K562 (cell line): ENCODE data around the gene MSANTD1. TPM values are rescaled to one million over a fixed set of nuclear protein-coding genes. Genes with fewer than 3 reads are reported as not detected.

Source experiments
- ATAC-seq: fragments of 200-7000 bp; cut with Tn5 transposase; 3 replicates; pipeline ENCODE4 v1.9.1; 2020; ENCODE audit warnings: moderate library complexity
- BruUV-seq: library from RNA; stranded (reverse); fragments of 400-500 nt; replicated peaks from 2 replicates; lab custom pipeline; 2021; lab: Mats Ljungman, UMichigan
- CTCF ChIA-PET: fragments of 300-600 bp; formaldehyde crosslinking; extraction: SDS; loops from one replicate; lab custom pipeline; 2021; ENCODE audit warnings: low intra/inter-chr PET ratio; lab: Yijun Ruan, JAX
- POLR2A ChIA-PET: fragments of 300-600, 350-650 bp; sonication (Branson Sonifier 250); formaldehyde crosslinking; extraction: SDS; loops from one replicate; lab custom pipeline; 2021; ENCODE audit warnings: antibody characterized with exemption, inconsistent platforms; lab: Yijun Ruan, JAX
- DNase-seq, 4 experiments: peaks; one replicate each; pipeline versions ENCODE4 v3.0.0 to v3.0.0-alpha.2; 2011 to 2018; ENCODE audit warnings: low spot score in 3 of 4, mixed read lengths in 3 of 4; ENCODE audit errors: extremely low read depth in 1 of 4
- FAIRE-seq: peaks from 2 replicates; lab custom pipeline; 2011; peaks lifted over from hg19 to GRCh38; lab: Jason Lieb, UNC
- H2AFZ ChIP-seq: 2 replicates; pipeline ENCODE4 v1.6.0; 2011; ENCODE audit warnings: low read depth, low read length, control low read depth, inconsistent platforms
- H3K27ac ChIP-seq: fragments of 200-600 bp; 3 replicates; pipeline ENCODE4 v1.8.0; 2011; ENCODE audit warnings: low read depth, mild to moderate bottlenecking, control low read depth, inconsistent platforms, low read length, moderate library complexity, mixed read lengths; ENCODE audit errors: extremely low read depth
- H3K27me3 ChIP-seq, 2 experiments: fragments of 300-600 bp in 1 of 2; 2 replicates in 1 of 2; 3 replicates in 1 of 2; pipeline versions ENCODE4 v1.6.0 to v1.8.0; 2011; ENCODE audit warnings: inconsistent platforms in 2 of 2, low read length in 2 of 2, mild to moderate bottlenecking in 1 of 2, mixed read lengths in 1 of 2, moderate library complexity in 1 of 2; ENCODE audit not compliant: control insufficient read depth in 2 of 2, insufficient read depth in 2 of 2
- H3K36me3 ChIP-seq: fragments of 300-600 bp; 3 replicates; pipeline ENCODE4 v1.8.0; 2011; ENCODE audit warnings: mild to moderate bottlenecking, low read length, inconsistent platforms; ENCODE audit not compliant: control insufficient read depth, insufficient read depth
- H3K4me1 ChIP-seq, 2 experiments: fragments of 200-600 bp in 1 of 2; replicated peaks in 1 of 2; 2 replicates in 1 of 2; 3 replicates in 1 of 2; pipeline versions ENCODE4 v1.5.1 to v1.8.0; 2011; ENCODE audit warnings: inconsistent platforms in 2 of 2, low read length in 2 of 2, mild to moderate bottlenecking in 1 of 2, mixed read lengths in 1 of 2, moderate library complexity in 1 of 2; ENCODE audit not compliant: control insufficient read depth in 2 of 2, insufficient read depth in 2 of 2
- H3K4me2 ChIP-seq: 2 replicates; pipeline ENCODE4 v1.6.1; 2011; ENCODE audit warnings: low read length, control low read depth, inconsistent platforms, mixed read lengths; ENCODE audit not compliant: insufficient read depth
- H3K4me3 ChIP-seq: fragments of 200-600 bp; sonication (generic), shearing (Covaris generic); 2 replicates; pipeline ENCODE4 v1.5.1; 2016; ENCODE audit warnings: control low read depth, inconsistent platforms
- H3K79me2 ChIP-seq: fragments of 200-600 bp; 3 replicates; pipeline ENCODE4 v1.8.0; 2011; ENCODE audit warnings: low read length, inconsistent platforms; ENCODE audit not compliant: control insufficient read depth, insufficient read depth
- H3K9ac ChIP-seq, 2 experiments: 2 replicates each; pipeline versions ENCODE4 v1.6.0 to v1.6.1; 2011; ENCODE audit warnings: low read depth in 2 of 2, low read length in 2 of 2, control low read depth in 1 of 2, inconsistent platforms in 1 of 2, mild to moderate bottlenecking in 1 of 2, mixed read lengths in 1 of 2; ENCODE audit not compliant: insufficient read depth in 1 of 2
- H3K9me1 ChIP-seq: one replicate; pipeline ENCODE4 v1.6.0; 2011; ENCODE audit warnings: inconsistent platforms, mild to moderate bottlenecking, low read length, moderate library complexity; ENCODE audit not compliant: control insufficient read depth, insufficient read depth
- H3K9me3 ChIP-seq: replicated peaks from 2 replicates; pipeline ENCODE4 v1.5.1; 2011; ENCODE audit warnings: low read depth, low read length, inconsistent platforms; ENCODE audit not compliant: control insufficient read depth, insufficient read depth
- H4K20me1 ChIP-seq: replicated peaks from 2 replicates; pipeline ENCODE4 v1.6.1; 2011; ENCODE audit warnings: low read length, inconsistent platforms, mixed read lengths; ENCODE audit not compliant: control insufficient read depth, insufficient read depth
- BCL6 ChIP-seq: fragments of 250-450 bp; sonication (Bioruptor Pico); IDR thresholded peaks from 2 replicates; pipeline ENCODE4 v1.4.0; 2020
- DMBX1 ChIP-seq: fragments of 250-450 bp; sonication (Bioruptor Pico); IDR thresholded peaks from 2 replicates; pipeline ENCODE4 v1.8.0; 2022; ENCODE audit warnings: inconsistent platforms, mild to moderate bottlenecking, moderate library complexity, borderline replicate concordance
- EHMT2 ChIP-seq: fragments of 450-650 bp; IDR thresholded peaks from 2 replicates; pipeline ENCODE4 v1.6.1; 2018; ENCODE audit warnings: antibody characterized with exemption
- MTA2 ChIP-seq: fragments of 450-650 bp; IDR thresholded peaks from 2 replicates; pipeline ENCODE4 v1.6.1; 2016; ENCODE audit warnings: low read depth
- POU5F1 ChIP-seq: fragments of 150-350 bp; IDR thresholded peaks from 2 replicates; pipeline ENCODE4 v1.6.1; 2014; ENCODE audit warnings: borderline replicate concordance, low read length, low read depth, mild to moderate bottlenecking; ENCODE audit not compliant: partially characterized antibody
- SMAD2 ChIP-seq: fragments of 150-350 bp; IDR thresholded peaks from 2 replicates; pipeline ENCODE4 v1.6.1; 2014; ENCODE audit warnings: low read depth, mild to moderate bottlenecking, low read length
- SPI1 ChIP-seq: IDR thresholded peaks from 2 replicates; pipeline ENCODE4 v1.6.1; 2011; ENCODE audit warnings: low read depth, low read length, control low read depth, borderline replicate concordance
- SRSF3 ChIP-seq: fragments of 200-400 bp; formaldehyde crosslinking; IDR thresholded peaks from 2 replicates; pipeline ENCODE4 v1.6.1; 2016; ENCODE audit warnings: mild to moderate bottlenecking, low read length, moderate library complexity; ENCODE audit not compliant: insufficient read depth
- TAF1 ChIP-seq: IDR thresholded peaks from 2 replicates; pipeline ENCODE4 v1.6.1; 2011; ENCODE audit warnings: mild to moderate bottlenecking, low read length, moderate library complexity; ENCODE audit not compliant: insufficient read depth, control insufficient read depth, severe bottlenecking; ENCODE audit errors: extremely low read depth
- ZNF124 ChIP-seq: sonication (generic); formaldehyde crosslinking; IDR thresholded peaks from 2 replicates; pipeline ENCODE4 v1.8.1; 2022; ENCODE audit warnings: missing genetic modification reagents
- ZNF140 ChIP-seq: fragments of 250-450 bp; sonication (Bioruptor Pico); IDR thresholded peaks from 2 replicates; pipeline ENCODE4 v1.8.0; 2021; ENCODE audit warnings: moderate library complexity, mild to moderate bottlenecking, inconsistent platforms
- ZNF282 ChIP-seq: sonication (generic); formaldehyde crosslinking; IDR thresholded peaks from 2 replicates; pipeline ENCODE4 v1.8.1; 2023; ENCODE audit warnings: missing genetic modification reagents
- ZNF316 ChIP-seq: fragments of 450-650 bp; IDR thresholded peaks from 2 replicates; pipeline ENCODE4 v1.6.1; 2016
- WGBS: fragments of 100-300 bp; shearing (Covaris generic); methylation state at CpG from one replicate; pipeline ENCODE4 v1.1.6; 2016; ENCODE audit warnings: low coverage, mixed read lengths; ENCODE audit not compliant: insufficient coverage; ENCODE audit errors: missing lambda C conversion rate; 5-methylcytosine and 5-hydroxymethylcytosine counted together
- in situ Hi-C: fragments of 300-500 bp; cut with MboI; formaldehyde crosslinking; loops from 4 replicates; pipeline ENCODE4 v1.15.0; 2018; ENCODE audit warnings: inconsistent platforms, mixed read lengths
- intact Hi-C: fragments of 100-400 bp; cut with micrococcal nuclease; formaldehyde crosslinking; loops from 2 replicates; pipeline ENCODE4 v1.14.2; 2022
- polyA plus RNA-seq, 8 experiments: library from polyadenylated mRNA; depleted of rRNA in 4 of 8; stranded (reverse) in 5 of 8; unstranded in 3 of 8; fragments of >200 nt; fragmentation: Nextera tagmentation in 2 of 8; fragmentation: Illumina TruSeq in 1 of 8; extraction: Ambion mirVana in 2 of 8; extraction: Trizol in 1 of 8; gene quantifications; 2 replicates each; pipeline versions ENCODE4 v1.2.1 to v1.2.3, GENCODE V29; 2011 to 2014; ENCODE audit warnings: inconsistent platforms in 1 of 8, missing spikeins in 1 of 8
- total RNA-seq, 7 experiments: library from RNA; depleted of rRNA in 6 of 7; stranded (reverse); fragments of >200 nt in 6 of 7; fragmentation: Illumina TruSeq in 2 of 7; extraction: Trizol in 2 of 7; gene quantifications; 2 replicates each; pipeline versions ENCODE4 v1.2.1 to v1.2.3, GENCODE V29; 2011 to 2021; ENCODE audit warnings: low replicate concordance in 1 of 7
- TF ChIP-seq, protein P1 (sequence below): sonication (generic); formaldehyde crosslinking; IDR thresholded peaks from 2 replicates; pipeline ENCODE4 v1.8.0; 2023; ENCODE audit warnings: missing genetic modification reagents, mild to moderate bottlenecking, borderline replicate concordance

The MSANTD1 gene
- total and polyA plus RNA-seq, 9 of the 15 experiments (the other 6 are each of a cell fraction or from before 2014, with no cell fraction given) = 0.04 to 0.09 (median 0.07) TPM; not detected in 6

DNA sequence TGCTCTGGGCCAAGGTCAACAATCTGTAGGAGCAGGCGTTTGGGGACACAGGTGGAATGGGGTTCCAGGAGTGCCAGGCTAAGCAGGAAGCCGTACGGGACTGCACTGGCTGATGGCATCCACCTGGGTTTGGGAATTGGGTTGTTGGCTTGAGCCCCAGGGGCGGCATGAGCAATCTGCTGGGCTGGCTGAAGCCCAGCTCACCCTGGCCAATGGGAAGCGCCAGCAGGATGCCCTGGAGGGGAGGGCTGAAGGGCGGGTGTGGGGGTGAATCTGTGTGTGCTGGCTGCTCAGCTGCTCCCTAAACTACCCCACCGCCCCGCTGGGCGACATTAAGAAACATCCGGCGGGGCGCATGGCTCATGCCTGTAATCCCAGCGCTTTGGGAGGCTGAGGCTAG, 35.0 kb downstream of the MSANTD1 start:
- CTCF ChIA-PET = no interaction called here
- Histone ChIP-seq H3K4me3 (no peak overlapping the region), H3K4me2 (no peak overlapping the region), H3K4me1 (peaks cover 0 to 16% of the 10 kb centered on the region in 2 experiments; a peak in 1 of 5 replicates), H3K79me2 (no peaks in the 10 kb centered on the region), H3K27ac (no peak overlapping the region), H3K36me3 (no peaks in the 10 kb centered on the region), H3K27me3 (peaks cover 59 to 71% of the 10 kb centered on the region in 2 experiments), H3K9me3 (no peaks in the 10 kb centered on the region), H3K9ac (no peak overlapping the region), H4K20me1 (no peaks in the 10 kb centered on the region; the same call in none of the 2 replicates), H2AFZ (no peak overlapping the region), H3K9me1 (no peaks in the 10 kb centered on the region)
- WGBS = 14% methylated on average over 13 of the region's 13 CpGs
- POLR2A ChIA-PET = interaction anchor here (0.7 kb wide), 1 partner anchor 22 kb away, joined by 3 read pairs; no protein-coding TSS in a partner anchor
- intact Hi-C loops = no loop called here
- in situ Hi-C loops = no loop called here
- no TSS peak for BruUV-seq
- FAIRE-seq (no peak), DNase-seq (no peak), ATAC-seq (no peak)
- TF ChIP-seq SMAD2 = no peak
- TF ChIP-seq POU5F1 = no peak
- no peak for TF ChIP-seq ZNF282 (CRISPR knock-in tag)
- no peak for TF ChIP-seq DMBX1
- TF ChIP-seq EHMT2 = no peak
- TF ChIP-seq MTA2 = no peak
- no peak for TF ChIP-seq ZNF124 (CRISPR knock-in tag)
- TF ChIP-seq BCL6 (CRISPR knock-in tag) = no peak
- TF ChIP-seq SRSF3 = no peak
- no peak for TF ChIP-seq SPI1
- TF ChIP-seq TAF1 = no peak
- TF ChIP-seq, protein P1, sequence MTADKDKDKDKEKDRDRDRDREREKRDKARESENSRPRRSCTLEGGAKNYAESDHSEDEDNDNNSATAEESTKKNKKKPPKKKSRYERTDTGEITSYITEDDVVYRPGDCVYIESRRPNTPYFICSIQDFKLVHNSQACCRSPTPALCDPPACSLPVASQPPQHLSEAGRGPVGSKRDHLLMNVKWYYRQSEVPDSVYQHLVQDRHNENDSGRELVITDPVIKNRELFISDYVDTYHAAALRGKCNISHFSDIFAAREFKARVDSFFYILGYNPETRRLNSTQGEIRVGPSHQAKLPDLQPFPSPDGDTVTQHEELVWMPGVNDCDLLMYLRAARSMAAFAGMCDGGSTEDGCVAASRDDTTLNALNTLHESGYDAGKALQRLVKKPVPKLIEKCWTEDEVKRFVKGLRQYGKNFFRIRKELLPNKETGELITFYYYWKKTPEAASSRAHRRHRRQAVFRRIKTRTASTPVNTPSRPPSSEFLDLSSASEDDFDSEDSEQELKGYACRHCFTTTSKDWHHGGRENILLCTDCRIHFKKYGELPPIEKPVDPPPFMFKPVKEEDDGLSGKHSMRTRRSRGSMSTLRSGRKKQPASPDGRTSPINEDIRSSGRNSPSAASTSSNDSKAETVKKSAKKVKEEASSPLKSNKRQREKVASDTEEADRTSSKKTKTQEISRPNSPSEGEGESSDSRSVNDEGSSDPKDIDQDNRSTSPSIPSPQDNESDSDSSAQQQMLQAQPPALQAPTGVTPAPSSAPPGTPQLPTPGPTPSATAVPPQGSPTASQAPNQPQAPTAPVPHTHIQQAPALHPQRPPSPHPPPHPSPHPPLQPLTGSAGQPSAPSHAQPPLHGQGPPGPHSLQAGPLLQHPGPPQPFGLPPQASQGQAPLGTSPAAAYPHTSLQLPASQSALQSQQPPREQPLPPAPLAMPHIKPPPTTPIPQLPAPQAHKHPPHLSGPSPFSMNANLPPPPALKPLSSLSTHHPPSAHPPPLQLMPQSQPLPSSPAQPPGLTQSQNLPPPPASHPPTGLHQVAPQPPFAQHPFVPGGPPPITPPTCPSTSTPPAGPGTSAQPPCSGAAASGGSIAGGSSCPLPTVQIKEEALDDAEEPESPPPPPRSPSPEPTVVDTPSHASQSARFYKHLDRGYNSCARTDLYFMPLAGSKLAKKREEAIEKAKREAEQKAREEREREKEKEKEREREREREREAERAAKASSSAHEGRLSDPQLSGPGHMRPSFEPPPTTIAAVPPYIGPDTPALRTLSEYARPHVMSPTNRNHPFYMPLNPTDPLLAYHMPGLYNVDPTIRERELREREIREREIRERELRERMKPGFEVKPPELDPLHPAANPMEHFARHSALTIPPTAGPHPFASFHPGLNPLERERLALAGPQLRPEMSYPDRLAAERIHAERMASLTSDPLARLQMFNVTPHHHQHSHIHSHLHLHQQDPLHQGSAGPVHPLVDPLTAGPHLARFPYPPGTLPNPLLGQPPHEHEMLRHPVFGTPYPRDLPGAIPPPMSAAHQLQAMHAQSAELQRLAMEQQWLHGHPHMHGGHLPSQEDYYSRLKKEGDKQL = no peak
- TF ChIP-seq ZNF140 (CRISPR knock-in tag) = no peak
- no peak for TF ChIP-seq ZNF316
